B cell (primary cell): ENCODE measurements around the gene LRBA.

ENCODE experiments used
- EZH2 ChIP-seq: IDR thresholded peaks from 2 replicates; pipeline ENCODE4 v1.6.1; 2012; ENCODE audit warnings: borderline replicate concordance, low read depth, mild to moderate bottlenecking, moderate library complexity, low read length; ENCODE audit not compliant: insufficient read depth, poor library complexity, severe bottlenecking
- TF ChIP-seq, protein P1 (sequence below): fragments of 200-600 bp; IDR thresholded peaks from one replicate; pipeline ENCODE4 v1.8.0; 2022; ENCODE audit warnings: antibody characterized with exemption, mild to moderate bottlenecking

GRCh38 chr4:150784305-150784704, 230.8 kb downstream of the LRBA start:
- TF ChIP-seq, protein P1, sequence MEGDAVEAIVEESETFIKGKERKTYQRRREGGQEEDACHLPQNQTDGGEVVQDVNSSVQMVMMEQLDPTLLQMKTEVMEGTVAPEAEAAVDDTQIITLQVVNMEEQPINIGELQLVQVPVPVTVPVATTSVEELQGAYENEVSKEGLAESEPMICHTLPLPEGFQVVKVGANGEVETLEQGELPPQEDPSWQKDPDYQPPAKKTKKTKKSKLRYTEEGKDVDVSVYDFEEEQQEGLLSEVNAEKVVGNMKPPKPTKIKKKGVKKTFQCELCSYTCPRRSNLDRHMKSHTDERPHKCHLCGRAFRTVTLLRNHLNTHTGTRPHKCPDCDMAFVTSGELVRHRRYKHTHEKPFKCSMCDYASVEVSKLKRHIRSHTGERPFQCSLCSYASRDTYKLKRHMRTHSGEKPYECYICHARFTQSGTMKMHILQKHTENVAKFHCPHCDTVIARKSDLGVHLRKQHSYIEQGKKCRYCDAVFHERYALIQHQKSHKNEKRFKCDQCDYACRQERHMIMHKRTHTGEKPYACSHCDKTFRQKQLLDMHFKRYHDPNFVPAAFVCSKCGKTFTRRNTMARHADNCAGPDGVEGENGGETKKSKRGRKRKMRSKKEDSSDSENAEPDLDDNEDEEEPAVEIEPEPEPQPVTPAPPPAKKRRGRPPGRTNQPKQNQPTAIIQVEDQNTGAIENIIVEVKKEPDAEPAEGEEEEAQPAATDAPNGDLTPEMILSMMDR, result no peak
- no peak for TF ChIP-seq EZH2
